ENCODE measurements around the gene EIF3K.
"Not testable (repeated sequence)": the region's sequence is repeated elsewhere in the genome, so short reads cannot be mapped to it uniquely, and the experiment has no call there.

Gene EIF3K

GRCh38 chr19:38616265-38616664, 2.7 kb upstream of the EIF3K start:
- DNase-seq: no peak

- DNase-seq: no peak
Observed at GRCh38 chr19:38617283-38617763, 1.7 kb upstream of the EIF3K start.

- DNase-seq: no peak
Observed at GRCh38 chr19:38617764-38618589, 1.0 kb upstream of the EIF3K start, which contains the start of gene MAP4K1. TSS of gene MAP4K1 (minus strand) at chr19:38617953. CDS start at chr19:38617895, 58 bp downstream.

- DNase-seq: no peak
Observed at GRCh38 chr19:38619361-38620174, 580 bp downstream of the EIF3K start.

GRCh38 chr19:38624822-38625221, 5.8 kb downstream of the EIF3K start:
- no peak for DNase-seq

GRCh38 chr19:38626401-38626800, 7.4 kb downstream of the EIF3K start:
- no peak for DNase-seq

GRCh38 chr19:38629568-38629967, 10.6 kb downstream of the EIF3K start:
- no peak for DNase-seq

GRCh38 chr19:38631301-38631700, 12.3 kb downstream of the EIF3K start:
- not testable (repeated sequence) for DNase-seq

GRCh38 chr19:38631811-38632475, 13.0 kb downstream of the EIF3K start:
- not testable (repeated sequence) for DNase-seq

- no peak for DNase-seq
Observed at GRCh38 chr19:38632476-38633213, 13.7 kb downstream of the EIF3K start.

GRCh38 chr19:38634757-38635482, 15.9 kb downstream of the EIF3K start:
- DNase-seq: peak; percentile 68

GRCh38 chr19:38635483-38636399, 16.8 kb downstream of the EIF3K start:
- DNase-seq: no peak

- DNase-seq: no peak
Observed at GRCh38 chr19:38638461-38638860, 19.5 kb downstream of the EIF3K start.

GRCh38 chr19:38639679-38640078, 20.7 kb downstream of the EIF3K start:
- DNase-seq: no peak

GRCh38 chr19:38640368-38640767, 21.4 kb downstream of the EIF3K start:
- DNase-seq: no peak

GRCh38 chr19:38642176-38642575, 23.2 kb downstream of the EIF3K start:
- DNase-seq: no peak

GRCh38 chr19:38644719-38645118, 25.7 kb downstream of the EIF3K start:
- DNase-seq: no peak

- peak; percentile 96 for DNase-seq
Observed at GRCh38 chr19:38647368-38647965, 28.5 kb downstream of the EIF3K start, which contains the start of gene ACTN4. TSS of gene ACTN4 (plus strand) at chr19:38647649. CDS start at chr19:38647746, 97 bp downstream.

- peak; percentile 62 for DNase-seq
Observed at GRCh38 chr19:38647966-38648768, 29.2 kb downstream of the EIF3K start.

Data from right kidney (tissue), 1 donor.